GM13976 (cell line): Measurements from ENCODE around the gene IRS1.
"Not testable (repeated sequence)": the region's sequence is repeated elsewhere in the genome, so short reads cannot be mapped to it uniquely, and the experiment has no call there.

ENCODE experiments used
- DNase-seq: peaks from one replicate; pipeline ENCODE4 v3.0.0; 2012; ENCODE audit warnings: low spot score
- CTCF ChIP-seq: IDR thresholded peaks from 2 replicates; pipeline ENCODE4 v1.5.1; 2012; ENCODE audit warnings: borderline replicate concordance, mild to moderate bottlenecking; ENCODE audit not compliant: insufficient read depth; ENCODE audit errors: extremely low read depth, missing control alignments, control extremely low read depth
- in situ Hi-C: fragments of 300-500 bp; cut with MboI; formaldehyde crosslinking; loops from one replicate; pipeline ENCODE4 v1.12.0; 2022; ENCODE audit warnings: low sequenced_read_pairs, mixed read lengths, inconsistent platforms; ENCODE audit not compliant: unreplicated experiment

Gene IRS1

DNA sequence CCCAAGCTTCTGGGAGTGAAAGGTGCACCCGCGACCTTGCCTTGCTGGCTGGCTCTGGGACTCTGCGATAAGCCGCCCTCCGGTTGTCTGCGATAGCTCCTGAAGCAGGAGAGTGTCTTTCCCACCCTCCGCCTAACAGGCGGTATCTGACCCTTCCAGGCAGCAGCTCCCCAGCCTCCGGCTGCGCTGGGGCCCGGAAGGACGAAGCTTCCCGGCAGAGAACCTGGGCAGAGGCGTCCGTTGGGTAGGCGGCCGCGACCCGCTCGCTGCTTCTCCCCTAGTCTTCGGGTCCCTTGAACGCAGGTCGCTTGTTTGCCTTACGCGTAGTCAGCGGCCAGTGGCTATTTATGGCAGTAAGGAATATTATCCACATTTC is 35.8 kb upstream of the IRS1 start:
- no peak for DNase-seq
- TF ChIP-seq CTCF = no peak
- in situ Hi-C loops = no loop called here

DNA sequence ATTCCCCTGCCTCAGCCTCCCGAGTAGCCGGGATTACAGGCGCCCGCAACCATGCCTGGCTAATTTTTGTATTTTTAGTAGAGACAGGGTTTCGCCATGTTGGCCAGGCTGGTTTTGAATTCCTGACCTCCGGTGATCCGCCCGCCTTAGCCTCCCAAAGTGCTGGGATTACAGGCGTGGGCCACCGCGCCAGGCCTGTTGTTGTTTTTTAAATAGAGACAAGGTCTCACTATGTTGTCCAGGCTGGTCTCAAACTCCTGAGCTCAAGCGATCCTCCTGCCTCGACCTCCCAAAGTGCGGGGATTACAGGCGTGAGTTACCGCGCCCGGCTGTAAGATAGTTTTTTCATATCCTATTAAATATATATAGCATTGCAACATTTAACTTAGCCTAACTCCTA is 35.3 kb upstream of the IRS1 start:
- DNase-seq, in situ Hi-C loops: not testable (repeated sequence)

DNA sequence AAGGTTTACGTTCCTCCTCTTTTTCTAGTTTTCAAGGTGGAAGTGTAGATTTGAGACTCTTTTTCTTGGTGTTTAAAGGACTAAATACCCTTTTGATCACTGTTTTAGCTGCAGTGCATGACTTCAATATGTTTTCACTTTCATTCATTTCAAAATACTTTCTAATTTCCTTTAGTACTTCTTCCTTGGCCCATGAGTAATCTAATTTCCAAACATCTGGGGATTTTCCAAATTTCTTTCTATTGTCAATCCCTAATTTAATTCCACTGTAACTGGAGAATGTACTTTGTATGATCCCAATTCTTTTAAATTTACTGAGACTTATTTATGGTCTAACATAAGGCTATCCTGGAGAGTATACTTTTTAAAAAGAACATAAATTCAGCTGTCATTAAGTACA is 32.4 kb upstream of the IRS1 start:
- TF ChIP-seq CTCF = no peak
- no peak for DNase-seq
- in situ Hi-C loops = no loop called here

GRCh38 chr2:226831266-226831665 is 31.6 kb upstream of the IRS1 start:
- DNase-seq = no peak
- in situ Hi-C loops = no loop called here
- TF ChIP-seq CTCF = no peak

DNA sequence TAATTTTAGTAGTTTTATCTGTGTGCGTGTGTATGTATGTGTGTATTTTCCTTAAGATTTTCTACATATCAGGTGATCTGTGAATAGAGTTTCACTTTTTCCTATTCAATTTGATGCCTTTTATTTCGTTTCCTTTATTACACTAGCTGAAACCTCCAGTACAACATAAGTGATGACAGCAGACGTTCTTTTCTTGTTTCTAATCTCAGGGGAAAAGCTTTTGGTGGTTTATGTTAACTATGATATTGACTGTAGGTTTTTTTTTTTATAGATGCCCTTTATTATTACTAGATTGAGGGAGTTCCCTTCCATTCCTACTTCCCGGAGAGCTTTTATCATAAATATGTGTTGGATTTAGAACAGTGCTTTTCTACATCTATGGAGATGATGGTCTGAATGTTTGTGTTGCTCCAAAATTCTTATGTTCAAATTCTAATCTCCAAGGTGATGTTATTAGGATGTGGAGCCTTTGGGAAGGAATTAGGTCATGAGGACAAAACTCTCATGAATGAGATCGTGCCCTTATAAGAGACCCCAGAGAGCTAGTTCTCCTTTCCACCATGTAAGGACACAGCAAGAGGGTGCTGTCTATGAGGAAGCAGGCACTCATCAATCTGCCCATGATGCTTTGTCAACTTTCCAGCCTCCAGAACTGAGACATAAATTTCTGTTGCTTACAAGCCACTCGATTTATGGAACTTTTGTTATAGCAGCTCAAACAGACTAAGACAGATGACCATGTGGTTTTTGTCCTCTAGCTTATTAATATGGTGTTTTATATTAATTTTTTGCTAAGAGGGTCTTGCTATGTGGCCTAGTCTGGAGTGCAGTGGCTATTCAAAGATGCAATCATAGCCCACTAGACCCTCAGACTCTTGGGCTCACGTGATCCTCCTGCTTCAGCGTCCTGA is 30.4 kb upstream of the IRS1 start:
- no peak for DNase-seq
- in situ Hi-C loops = no loop called here
- TF ChIP-seq CTCF = no peak

GRCh38 chr2:226828191-226828590 is 28.6 kb upstream of the IRS1 start:
- in situ Hi-C loops = no loop called here
- TF ChIP-seq CTCF = no peak
- no peak for DNase-seq

- in situ Hi-C loops = no loop called here
- no peak for TF ChIP-seq CTCF
- no peak for DNase-seq
Observed at GRCh38 chr2:226825056-226825455, 25.4 kb upstream of the IRS1 start.
